Adipocyte (in vitro differentiated cells): ENCODE results near the gene OSCP1.

Experiments
- DNase-seq: peaks from one replicate; pipeline ENCODE4 v3.0.0-alpha.2; 2015; ENCODE audit warnings: low read depth
- H3K27me3 ChIP-seq: replicated peaks from 2 replicates; pipeline ENCODE4 v1.7.0; 2013; ENCODE audit warnings: mild to moderate bottlenecking, low read length, moderate library complexity; ENCODE audit not compliant: control insufficient read depth, insufficient read depth
- H3K36me3 ChIP-seq: 2 replicates; pipeline ENCODE4 v1.7.0; 2013; ENCODE audit warnings: low read length, mild to moderate bottlenecking, moderate library complexity; ENCODE audit not compliant: control insufficient read depth, insufficient read depth, severe bottlenecking
- H3K4me1 ChIP-seq: 2 replicates; pipeline ENCODE4 v1.7.0; 2013; ENCODE audit warnings: mild to moderate bottlenecking, low read length, moderate library complexity; ENCODE audit not compliant: control insufficient read depth, insufficient read depth
- H3K4me3 ChIP-seq: 2 replicates; pipeline ENCODE4 v1.7.0; 2013; ENCODE audit warnings: mild to moderate bottlenecking, low read length, moderate library complexity
- H3K9ac ChIP-seq: 2 replicates; pipeline ENCODE4 v1.7.0; 2013; ENCODE audit warnings: mild to moderate bottlenecking, low read length, moderate library complexity
- H3K9me3 ChIP-seq: 2 replicates; pipeline ENCODE4 v1.7.0; 2013; ENCODE audit warnings: mild to moderate bottlenecking, low read length, moderate library complexity; ENCODE audit not compliant: control insufficient read depth

OSCP1 gene

DNA sequence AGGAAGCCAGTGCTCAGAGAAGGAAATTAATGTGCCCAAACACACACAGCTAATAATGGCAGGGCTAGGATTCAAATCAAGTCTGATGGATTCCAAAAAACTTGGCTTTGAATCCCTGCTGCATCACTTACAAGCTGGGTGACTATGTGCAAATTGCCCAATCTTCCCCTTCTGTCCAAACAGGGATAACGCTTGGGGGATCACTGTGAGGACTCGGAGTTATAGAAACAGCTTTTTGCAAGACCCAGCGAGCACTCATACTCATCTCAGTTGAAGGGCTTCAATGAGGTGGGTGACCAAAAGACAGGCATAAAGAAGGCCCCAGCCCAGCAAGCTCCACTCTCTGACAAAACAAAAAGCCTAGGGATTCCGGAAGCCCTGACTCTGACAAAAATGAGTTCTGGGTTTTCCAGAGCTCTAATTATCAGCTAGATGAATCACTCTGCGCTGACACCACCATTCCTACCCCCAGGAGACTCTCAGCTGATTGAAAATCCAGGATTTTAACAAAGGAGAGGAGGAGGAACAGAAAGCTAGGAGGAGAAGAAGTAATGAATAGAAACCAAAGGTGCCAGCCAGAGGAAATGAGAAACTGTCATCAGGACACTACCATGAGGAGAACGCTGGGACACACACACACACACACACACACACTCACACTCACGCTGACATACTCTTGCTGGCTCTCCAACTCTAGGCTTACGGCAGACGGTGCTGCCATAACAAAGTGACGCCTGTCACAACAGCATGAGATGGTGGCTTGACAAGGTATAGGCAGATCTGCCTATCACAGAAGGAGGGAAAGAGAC is 62.9 kb downstream of the OSCP1 start:
- H3K4me1 ChIP-seq: peaks cover 36% of the 10 kb centered on the region
- no peaks in the 10 kb centered on the region for H3K27me3 ChIP-seq
- H3K9me3 ChIP-seq: no peaks in the 10 kb centered on the region
- peak; percentile 84 for DNase-seq
- H3K4me3 ChIP-seq: peak overlapping the region; percentile 81
- H3K9ac ChIP-seq: peak overlapping the region; percentile 92
- peaks cover 23% of the 10 kb centered on the region for H3K36me3 ChIP-seq

DNA sequence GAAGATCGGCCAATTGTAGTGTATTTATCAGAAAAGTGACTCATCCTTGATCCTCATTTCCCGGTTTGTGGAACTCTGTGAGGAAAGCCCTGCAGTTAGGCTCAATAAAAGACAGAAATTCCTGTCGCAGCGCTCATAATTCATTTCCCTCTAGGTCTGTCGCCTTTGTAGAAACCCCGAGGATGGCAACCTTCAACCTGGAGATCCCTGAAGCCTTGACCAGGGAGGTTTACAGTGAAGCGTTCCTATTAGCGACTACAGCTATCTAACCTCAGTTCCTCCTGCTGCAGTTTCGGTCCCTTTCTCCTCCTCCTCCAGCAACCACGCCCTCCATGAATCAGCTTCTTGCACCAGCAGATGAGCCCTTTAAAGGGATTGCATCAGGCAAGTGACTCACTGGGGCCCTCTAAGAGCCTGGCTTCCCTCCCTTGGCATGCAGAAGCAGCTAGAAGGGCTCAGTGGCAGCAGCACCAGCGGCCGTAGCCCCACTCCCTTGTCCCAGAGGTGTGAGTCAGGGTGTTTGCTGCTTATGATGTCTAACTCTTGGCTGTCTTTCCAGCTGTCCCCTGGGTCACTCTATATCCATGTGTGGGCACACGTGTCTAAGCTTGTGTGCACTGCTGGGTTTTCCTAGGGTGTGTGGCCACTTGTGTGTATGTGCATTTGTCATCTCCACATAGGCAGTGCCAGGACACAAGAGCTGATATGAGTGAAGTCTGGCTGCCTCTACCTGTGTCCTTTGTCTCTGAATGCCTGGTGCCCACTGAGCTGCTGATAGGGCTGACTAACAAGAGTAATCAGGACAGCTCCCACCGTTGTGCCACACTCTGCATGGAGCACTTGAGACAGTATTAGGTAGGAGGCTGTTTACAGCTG is 63.7 kb downstream of the OSCP1 start:
- Histone ChIP-seq H3K9me3 (no peaks in the 10 kb centered on the region), H3K4me1 (peaks cover 36% of the 10 kb centered on the region), H3K9ac (peak overlapping the region; percentile 92), H3K4me3 (peak overlapping the region; percentile 81), H3K27me3 (no peaks in the 10 kb centered on the region), H3K36me3 (peaks cover 15% of the 10 kb centered on the region)
- peak; percentile 100 for DNase-seq

DNA sequence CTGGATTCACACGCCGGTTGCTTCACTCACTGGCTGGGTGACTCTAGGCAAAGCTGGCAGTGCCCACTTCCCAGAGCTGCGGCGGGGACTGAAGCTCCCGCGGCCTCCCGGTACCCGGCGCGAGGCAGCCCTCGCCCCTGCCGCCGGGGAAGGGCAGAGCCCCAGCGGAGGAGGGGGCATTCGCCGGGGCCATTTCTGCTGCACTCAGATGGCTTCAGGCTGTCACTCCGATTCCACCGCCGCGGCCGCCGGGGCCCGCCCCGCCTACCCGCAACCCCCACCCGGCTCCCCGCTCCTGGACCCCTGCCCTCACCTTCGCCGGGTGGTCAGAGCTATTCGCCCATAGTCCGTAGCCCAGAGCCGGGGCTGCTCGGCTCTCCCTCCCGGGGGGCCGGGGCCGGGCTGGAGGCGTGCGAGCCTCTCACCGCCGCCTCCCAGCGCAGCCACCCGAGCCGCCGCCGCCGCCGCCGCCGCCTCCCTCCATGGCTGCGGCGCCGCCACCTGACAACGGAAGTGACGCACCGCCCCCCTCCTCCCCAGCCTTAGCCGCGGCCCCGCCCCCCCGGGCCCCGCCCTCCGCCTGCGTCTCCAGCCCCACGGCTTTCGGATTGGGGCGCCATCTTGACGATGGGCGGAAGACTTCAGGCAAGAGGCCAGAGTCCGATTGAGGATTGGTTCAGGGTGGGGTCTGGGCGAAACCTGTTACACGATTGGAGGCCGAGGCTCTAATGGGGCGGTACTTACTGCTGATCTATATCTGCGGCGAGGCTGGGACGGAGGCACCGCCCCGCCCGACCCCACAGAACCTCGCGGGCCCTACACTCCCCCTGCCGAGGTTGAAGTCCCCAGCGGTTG is 64.6 kb downstream of the OSCP1 start, which contains the start of gene STK40:
STK40 (minus strand) TSS at position 515 of the 855 bp plus-strand sequence. CDS start 24,592 bp downstream, outside the sequence.
- Histone ChIP-seq H3K4me3 (peak within 1 kb of the TSS; percentile 96), H3K27me3 (no peaks in the 10 kb centered on the region)

DNA sequence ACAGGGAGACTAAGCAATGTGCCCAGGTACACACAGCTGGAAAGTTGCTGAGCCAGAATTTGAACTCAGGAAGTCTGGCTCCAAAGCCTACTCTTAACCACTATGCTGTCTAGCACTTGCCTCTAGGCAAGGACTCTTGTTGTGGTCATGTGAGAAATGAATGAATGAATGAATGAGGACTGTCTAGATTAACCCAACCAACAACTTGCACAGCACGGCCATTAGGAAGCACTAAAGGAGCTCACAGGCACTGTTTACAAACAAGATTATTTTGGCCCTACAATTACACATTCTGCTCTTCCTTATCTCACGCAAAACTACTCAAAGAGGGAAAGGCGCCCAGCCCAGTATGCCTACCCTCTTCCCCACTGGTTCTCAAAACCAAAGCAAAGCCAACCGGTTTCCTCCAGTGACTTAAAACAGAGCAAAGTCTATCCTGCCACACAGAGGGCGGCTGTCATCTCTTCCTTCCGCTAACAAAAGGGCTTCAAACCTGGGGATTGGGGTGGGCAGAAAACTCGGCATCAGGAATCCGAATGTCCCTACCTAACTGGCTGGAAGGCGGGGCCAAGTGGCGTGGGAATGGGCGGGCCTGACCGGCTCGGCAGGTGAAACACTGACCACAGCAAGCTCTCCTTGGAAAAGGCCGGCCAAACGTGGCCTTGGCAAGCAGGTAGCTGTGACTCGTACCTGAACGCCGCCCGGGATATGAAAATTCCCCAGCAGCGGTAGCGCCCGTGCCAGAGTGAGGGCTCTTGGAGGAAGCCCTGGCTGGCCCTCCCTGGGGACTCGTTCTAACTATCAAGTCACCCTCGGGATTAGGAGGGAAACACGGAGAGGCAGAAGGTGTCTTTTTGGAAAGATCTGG is 65.5 kb downstream of the OSCP1 start:
- H3K9ac ChIP-seq: peak overlapping the region; percentile 93
- H3K36me3 ChIP-seq: peaks cover 2% of the 10 kb centered on the region
- no peaks in the 10 kb centered on the region for H3K9me3 ChIP-seq
- DNase-seq: peak; percentile 45
- no peaks in the 10 kb centered on the region for H3K27me3 ChIP-seq
- H3K4me1 ChIP-seq: peaks cover 38% of the 10 kb centered on the region
- H3K4me3 ChIP-seq: peak overlapping the region; percentile 96

More for the DNA sequence above, 64.6 kb downstream of the OSCP1 start, which contains the start of gene STK40:
- Histone ChIP-seq H3K36me3 (peaks cover 9% of the 10 kb centered on the region), H3K9ac (peak within 1 kb of the TSS; percentile 93), H3K9me3 (no peaks in the 10 kb centered on the region), H3K4me1 (peaks cover 36% of the 10 kb centered on the region)
- peak; percentile 100 for DNase-seq

DNA sequence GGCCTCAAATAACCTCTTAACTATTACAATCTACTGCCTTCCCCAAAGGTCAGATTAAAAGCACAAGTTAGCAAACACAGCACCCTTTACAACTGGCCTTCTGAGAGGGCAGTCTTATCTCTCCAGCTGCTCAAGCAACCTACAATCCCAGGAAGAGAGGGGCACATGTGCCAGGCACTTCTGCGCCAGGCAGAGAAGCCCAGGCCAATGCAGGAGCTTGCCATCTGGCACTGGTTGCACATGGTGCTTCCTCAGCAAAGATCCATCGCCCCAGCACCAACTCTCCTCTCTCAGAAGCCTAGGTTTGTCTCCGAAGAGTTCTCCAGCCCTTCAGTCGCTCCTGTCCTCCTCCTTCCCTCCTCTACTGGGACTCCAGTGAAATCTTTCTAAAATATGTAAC is 67.0 kb downstream of the OSCP1 start:
- H3K36me3 ChIP-seq: peaks cover 3% of the 10 kb centered on the region
- H3K27me3 ChIP-seq: no peaks in the 10 kb centered on the region
- H3K4me3 ChIP-seq: no peak overlapping the region
- H3K9ac ChIP-seq: no peak overlapping the region
- DNase-seq: no peak
- peaks cover 38% of the 10 kb centered on the region for H3K4me1 ChIP-seq
- no peaks in the 10 kb centered on the region for H3K9me3 ChIP-seq

DNA sequence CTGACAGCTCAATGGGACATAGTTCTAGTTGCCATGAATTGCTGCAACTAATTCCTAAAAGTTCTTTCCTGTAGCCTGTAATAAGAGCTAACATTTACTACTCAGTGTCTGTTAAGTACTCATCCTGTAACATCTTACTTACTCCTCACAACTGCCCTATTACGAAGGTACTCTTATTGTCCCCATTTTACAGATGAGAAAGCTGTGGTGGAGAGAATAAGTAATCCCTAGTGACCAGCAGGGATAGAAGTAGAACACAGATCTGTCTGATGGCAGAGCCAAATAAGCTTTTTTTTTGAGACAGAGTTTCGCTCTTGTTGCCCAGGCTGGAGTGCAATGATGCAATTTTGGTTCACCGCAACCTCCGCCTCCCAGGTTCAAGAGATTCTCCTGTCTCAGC is 67.6 kb downstream of the OSCP1 start:
- H3K9me3 ChIP-seq: no peaks in the 10 kb centered on the region
- H3K9ac ChIP-seq: no peak overlapping the region
- no peak for DNase-seq
- H3K36me3 ChIP-seq: peaks cover 6% of the 10 kb centered on the region
- no peak overlapping the region for H3K4me3 ChIP-seq
- H3K4me1 ChIP-seq: peaks cover 33% of the 10 kb centered on the region
- H3K27me3 ChIP-seq: no peaks in the 10 kb centered on the region

DNA sequence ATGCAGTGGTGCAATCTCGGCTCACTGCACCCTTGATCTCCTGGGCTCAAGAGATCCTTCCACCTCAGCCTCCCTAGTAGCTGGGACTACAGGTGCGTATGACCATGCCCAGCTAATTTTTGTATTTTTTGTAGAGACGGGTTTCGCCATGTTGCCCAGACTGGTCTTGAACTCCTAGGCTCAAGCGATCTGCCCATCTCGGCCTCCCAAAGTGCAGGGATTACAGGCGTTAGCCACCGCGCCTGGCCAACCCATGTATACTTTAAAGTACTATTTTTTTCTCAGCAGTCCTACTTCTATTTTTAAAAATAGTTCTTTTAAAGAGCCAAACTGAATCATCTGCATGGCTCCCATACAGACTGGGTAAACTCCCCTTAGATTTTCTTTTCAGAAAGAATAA is 68.0 kb downstream of the OSCP1 start:
- peaks cover 6% of the 10 kb centered on the region for H3K36me3 ChIP-seq
- H3K4me1 ChIP-seq: peaks cover 29% of the 10 kb centered on the region
- H3K27me3 ChIP-seq: no peaks in the 10 kb centered on the region
- DNase-seq: no peak
- no peak overlapping the region for H3K9ac ChIP-seq
- H3K4me3 ChIP-seq: no peak overlapping the region
- no peaks in the 10 kb centered on the region for H3K9me3 ChIP-seq

DNA sequence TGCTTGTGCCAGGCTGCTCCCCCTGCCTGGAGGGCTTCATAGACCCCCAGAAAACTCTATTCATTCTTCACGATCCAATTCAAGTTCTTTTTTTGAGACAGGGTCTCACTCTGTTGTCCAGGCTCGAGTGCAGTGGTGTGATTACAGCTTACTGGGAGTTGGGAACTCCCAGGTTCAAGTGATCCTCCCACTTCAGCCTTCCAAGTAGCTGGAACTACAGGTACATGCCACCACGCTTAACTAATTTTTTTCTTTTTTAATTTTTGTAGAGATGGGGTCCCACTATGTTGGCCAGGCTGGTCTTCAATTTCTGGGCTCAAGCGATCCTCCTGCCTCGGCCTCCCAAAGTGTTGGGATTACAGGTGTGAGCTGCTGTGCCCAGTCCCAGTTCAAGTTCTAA is 68.8 kb downstream of the OSCP1 start:
- peaks cover 22% of the 10 kb centered on the region for H3K4me1 ChIP-seq
- no peak for DNase-seq
- no peaks in the 10 kb centered on the region for H3K9me3 ChIP-seq
- H3K4me3 ChIP-seq: no peak overlapping the region
- H3K27me3 ChIP-seq: no peaks in the 10 kb centered on the region
- peaks cover 6% of the 10 kb centered on the region for H3K36me3 ChIP-seq
- no peak overlapping the region for H3K9ac ChIP-seq

DNA sequence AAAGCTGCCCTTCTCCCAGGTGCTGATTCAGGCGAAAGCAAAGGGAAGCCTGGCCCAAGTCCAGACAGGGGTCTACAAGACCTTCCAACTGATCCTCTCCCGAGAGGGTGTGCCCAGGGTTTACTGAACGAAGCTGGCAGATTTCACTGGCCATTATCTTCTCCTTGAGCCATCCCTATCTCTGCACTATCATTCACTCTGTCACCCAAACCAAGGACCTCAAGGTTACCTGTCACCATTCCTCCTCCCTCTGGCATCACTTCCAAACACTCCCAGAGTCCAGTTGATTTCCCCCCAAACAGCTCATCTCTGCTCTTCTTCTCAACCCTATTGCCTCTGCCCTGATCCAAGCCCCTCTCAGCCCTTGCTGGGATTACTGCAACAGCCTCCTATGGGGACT is 69.5 kb downstream of the OSCP1 start:
- H3K9ac ChIP-seq: no peak overlapping the region
- peaks cover 6% of the 10 kb centered on the region for H3K36me3 ChIP-seq
- H3K9me3 ChIP-seq: no peaks in the 10 kb centered on the region
- DNase-seq: no peak
- H3K27me3 ChIP-seq: no peaks in the 10 kb centered on the region
- peaks cover 22% of the 10 kb centered on the region for H3K4me1 ChIP-seq
- no peak overlapping the region for H3K4me3 ChIP-seq

DNA sequence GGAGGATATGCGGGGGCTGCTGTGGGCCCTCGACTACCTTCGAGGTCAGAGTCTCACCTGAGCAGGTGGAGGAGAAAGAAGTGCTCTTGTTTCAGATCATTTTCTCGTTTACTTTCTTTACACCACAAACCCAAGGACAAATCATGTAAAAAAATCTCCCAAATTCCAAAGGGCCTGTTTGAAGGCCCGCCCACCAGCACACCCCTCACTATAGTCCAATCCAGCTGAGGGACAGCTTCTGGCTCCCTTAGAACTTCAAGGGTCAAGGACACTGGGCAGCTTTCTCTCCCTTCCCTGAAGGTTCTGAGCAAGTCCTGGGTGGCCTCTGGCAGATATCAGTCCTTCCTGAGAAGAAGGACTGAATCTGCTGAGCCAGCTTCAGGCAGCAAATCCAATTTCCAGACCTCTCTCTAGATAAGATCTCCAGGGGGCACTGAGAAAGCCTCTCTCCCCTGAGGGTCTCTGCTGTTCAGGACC is 70.1 kb downstream of the OSCP1 start:
- Histone ChIP-seq H3K36me3 (peaks cover 6% of the 10 kb centered on the region), H3K9me3 (no peaks in the 10 kb centered on the region), H3K4me3 (no peak overlapping the region), H3K9ac (no peak overlapping the region), H3K27me3 (no peaks in the 10 kb centered on the region), H3K4me1 (peaks cover 25% of the 10 kb centered on the region)
- DNase-seq: no peak
